HFF-Myc (cell line): ENCODE data around the gene DMGDH.
"Not testable (repeated sequence)": the region's sequence is repeated elsewhere in the genome, so short reads cannot be mapped to it uniquely, and the experiment has no call there.

Experiments
- DNase-seq: peaks from one replicate; pipeline ENCODE4 v3.0.0-alpha.2; 2011; ENCODE audit warnings: low read depth; ENCODE audit errors: extremely low read depth
- H3K4me3 ChIP-seq: replicated peaks from 2 replicates; pipeline ENCODE4 v1.5.1; 2011; ENCODE audit warnings: low read depth, mild to moderate bottlenecking, control low read depth, low read length
- TF ChIP-seq, protein P1 (sequence below): IDR thresholded peaks from 2 replicates; pipeline ENCODE4 v1.5.1; 2012; ENCODE audit warnings: mild to moderate bottlenecking, low read depth, low read length, control low read depth; ENCODE audit errors: missing control alignments

The DMGDH gene

DNA sequence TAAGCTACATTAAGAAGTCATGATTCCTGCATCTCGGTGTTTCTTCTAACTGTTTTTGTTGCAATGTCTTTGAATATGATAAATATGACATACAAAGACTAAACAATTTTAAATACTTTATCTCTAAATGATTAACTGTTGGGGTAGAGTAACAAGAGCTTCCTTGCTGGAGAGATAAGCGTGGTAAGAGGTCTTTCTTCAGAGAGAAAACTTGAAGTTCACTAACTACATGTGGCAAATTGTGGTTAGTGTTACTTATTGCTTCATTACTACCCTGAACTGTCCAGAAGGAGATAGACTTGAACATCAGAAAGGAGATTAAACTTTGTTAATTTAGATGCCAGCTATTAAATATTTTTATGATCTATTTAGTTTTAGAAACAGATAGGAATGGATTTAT lies 77.3 kb downstream of the DMGDH start:
- no peak for DNase-seq
- TF ChIP-seq, protein P1, sequence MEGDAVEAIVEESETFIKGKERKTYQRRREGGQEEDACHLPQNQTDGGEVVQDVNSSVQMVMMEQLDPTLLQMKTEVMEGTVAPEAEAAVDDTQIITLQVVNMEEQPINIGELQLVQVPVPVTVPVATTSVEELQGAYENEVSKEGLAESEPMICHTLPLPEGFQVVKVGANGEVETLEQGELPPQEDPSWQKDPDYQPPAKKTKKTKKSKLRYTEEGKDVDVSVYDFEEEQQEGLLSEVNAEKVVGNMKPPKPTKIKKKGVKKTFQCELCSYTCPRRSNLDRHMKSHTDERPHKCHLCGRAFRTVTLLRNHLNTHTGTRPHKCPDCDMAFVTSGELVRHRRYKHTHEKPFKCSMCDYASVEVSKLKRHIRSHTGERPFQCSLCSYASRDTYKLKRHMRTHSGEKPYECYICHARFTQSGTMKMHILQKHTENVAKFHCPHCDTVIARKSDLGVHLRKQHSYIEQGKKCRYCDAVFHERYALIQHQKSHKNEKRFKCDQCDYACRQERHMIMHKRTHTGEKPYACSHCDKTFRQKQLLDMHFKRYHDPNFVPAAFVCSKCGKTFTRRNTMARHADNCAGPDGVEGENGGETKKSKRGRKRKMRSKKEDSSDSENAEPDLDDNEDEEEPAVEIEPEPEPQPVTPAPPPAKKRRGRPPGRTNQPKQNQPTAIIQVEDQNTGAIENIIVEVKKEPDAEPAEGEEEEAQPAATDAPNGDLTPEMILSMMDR = no peak
- no peak overlapping the region for H3K4me3 ChIP-seq

GRCh38 chr5:78989080-78989479 lies 80.4 kb downstream of the DMGDH start:
- TF ChIP-seq, protein P1 = no peak
- no peak for DNase-seq
- no peak overlapping the region for H3K4me3 ChIP-seq

GRCh38 chr5:78985725-78986223 lies 83.7 kb downstream of the DMGDH start:
- peak overlapping the region; percentile 55 for H3K4me3 ChIP-seq
- DNase-seq = no peak
- TF ChIP-seq, protein P1 = no peak

GRCh38 chr5:78985116-78985724 lies 84.3 kb downstream of the DMGDH start, which contains the start of gene ARSB:
TSS of gene ARSB (minus strand) at chr5:78985310. CDS start at chr5:78985248, 62 bp downstream.
- TF ChIP-seq, protein P1 = no peak
- peak within 1 kb of the TSS; percentile 55 for H3K4me3 ChIP-seq
- DNase-seq = no peak

GRCh38 chr5:78984439-78985115 lies 84.9 kb downstream of the DMGDH start:
- TF ChIP-seq, protein P1 = peak; percentile 23
- H3K4me3 ChIP-seq = peak overlapping the region; percentile 55
- DNase-seq = no peak

- TF ChIP-seq, protein P1 = no peak
- no peak for DNase-seq
Measured at GRCh38 chr5:78983601-78984438, 85.7 kb downstream of the DMGDH start.

DNA sequence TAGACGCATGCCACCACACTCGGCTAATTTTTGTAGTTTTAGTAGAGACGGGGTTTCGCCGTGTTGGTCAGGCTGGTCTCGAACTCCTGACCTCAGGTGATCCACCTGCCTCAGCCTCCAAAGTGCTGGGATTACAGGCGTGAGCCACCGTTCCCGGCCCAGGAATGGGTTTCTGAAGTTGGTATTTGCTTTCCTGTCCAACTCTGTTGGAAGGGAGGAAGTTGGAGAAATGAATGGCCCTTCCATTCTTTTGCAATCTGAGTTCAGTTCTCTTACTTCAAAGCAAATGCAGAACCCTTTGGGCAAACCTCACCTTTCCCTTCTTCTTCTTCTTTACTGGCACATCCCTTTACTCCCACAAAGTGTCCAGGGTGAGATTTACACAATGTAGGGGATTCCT lies 86.3 kb downstream of the DMGDH start:
- peak overlapping the region; percentile 55; the same call in 1 of the 2 replicates for H3K4me3 ChIP-seq
- DNase-seq = not testable (repeated sequence)

More at GRCh38 chr5:78983601-78984438, 85.7 kb downstream of the DMGDH start:
- peak overlapping the region; percentile 55 for H3K4me3 ChIP-seq
